ENCODE results near the gene PDSS1. TPM values are rescaled to one million over a fixed set of nuclear protein-coding genes. Genes with fewer than 3 reads are reported as not detected.

PDSS1 gene
- total and polyA plus RNA-seq, 10 donors = 2.9 to 8.4 (median 7.3) TPM

DNA sequence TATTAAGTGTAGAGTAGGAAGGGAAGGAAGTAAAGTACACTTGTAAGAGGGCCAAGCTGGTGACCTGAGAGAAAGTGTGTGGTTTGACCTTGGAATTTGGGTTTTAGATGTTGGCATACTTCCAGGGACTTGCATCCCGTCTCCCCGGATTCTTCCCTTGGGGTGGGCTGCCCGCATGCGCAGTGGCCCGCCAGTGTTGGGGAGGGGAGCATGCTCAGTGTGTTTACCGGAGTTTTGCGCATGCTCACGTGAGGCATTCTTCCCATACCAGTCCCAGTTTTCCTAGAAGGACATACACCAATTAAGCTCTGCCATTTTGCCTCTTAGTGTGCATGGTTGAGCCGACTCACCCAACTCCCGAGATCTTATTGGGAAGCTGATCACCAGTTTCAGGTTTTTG, 9.4 kb downstream of the PDSS1 start:
- DNase-seq = no peak
- Histone ChIP-seq H3K27me3 (replicated peaks in 1 of 7) (no peaks in the 10 kb centered on the region), H3K4me1 (peaks cover 0 to 9% (median 1%) of the 10 kb centered on the region in 6 donors), H3K36me3 (peaks cover 0 to 91% (median 7%) of the 10 kb centered on the region in 6 donors), H3K4me3 (no peak overlapping the region), H3K27ac (no peak overlapping the region), H3K9me3 (no peaks in the 10 kb centered on the region)
- 78 to 92% (median 83%) methylated on average over 10 of the region's 10 CpGs for WGBS, 5 donors
- TF ChIP-seq POLR2A (IDR thresholded peaks at IDR 0.05) = no peak
- TF ChIP-seq POLR2AphosphoS5 (IDR thresholded peaks at IDR 0.05) = no peak
- TF ChIP-seq, protein P1, sequence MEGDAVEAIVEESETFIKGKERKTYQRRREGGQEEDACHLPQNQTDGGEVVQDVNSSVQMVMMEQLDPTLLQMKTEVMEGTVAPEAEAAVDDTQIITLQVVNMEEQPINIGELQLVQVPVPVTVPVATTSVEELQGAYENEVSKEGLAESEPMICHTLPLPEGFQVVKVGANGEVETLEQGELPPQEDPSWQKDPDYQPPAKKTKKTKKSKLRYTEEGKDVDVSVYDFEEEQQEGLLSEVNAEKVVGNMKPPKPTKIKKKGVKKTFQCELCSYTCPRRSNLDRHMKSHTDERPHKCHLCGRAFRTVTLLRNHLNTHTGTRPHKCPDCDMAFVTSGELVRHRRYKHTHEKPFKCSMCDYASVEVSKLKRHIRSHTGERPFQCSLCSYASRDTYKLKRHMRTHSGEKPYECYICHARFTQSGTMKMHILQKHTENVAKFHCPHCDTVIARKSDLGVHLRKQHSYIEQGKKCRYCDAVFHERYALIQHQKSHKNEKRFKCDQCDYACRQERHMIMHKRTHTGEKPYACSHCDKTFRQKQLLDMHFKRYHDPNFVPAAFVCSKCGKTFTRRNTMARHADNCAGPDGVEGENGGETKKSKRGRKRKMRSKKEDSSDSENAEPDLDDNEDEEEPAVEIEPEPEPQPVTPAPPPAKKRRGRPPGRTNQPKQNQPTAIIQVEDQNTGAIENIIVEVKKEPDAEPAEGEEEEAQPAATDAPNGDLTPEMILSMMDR (IDR thresholded peaks at IDR 0.05 in 8 of 11, conservative IDR thresholded peaks at IDR 0.05 in 3 of 11) = no peak
- intact Hi-C loops (cut with DNase I; ENCODE audit: low total_unique reads) = no loop called here

DNA sequence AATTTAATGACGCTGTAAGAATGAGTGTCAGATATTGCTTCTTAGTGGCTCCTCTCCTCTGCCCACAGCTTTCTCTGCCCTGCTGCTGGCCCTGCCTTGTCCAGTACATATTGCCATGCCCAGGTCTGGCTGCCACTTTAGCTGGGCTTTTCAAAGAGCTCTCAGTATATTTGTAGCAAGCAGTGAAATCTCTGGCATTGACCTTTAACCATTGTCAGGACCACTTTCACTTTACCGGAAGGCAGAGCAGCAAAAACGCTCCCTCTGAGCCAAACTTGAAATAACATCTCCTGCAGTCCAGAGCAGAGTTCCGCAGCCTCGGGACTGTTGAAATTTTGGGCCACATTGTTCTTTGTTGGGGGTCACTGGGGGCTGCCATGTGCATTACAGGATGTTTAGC, 13.8 kb downstream of the PDSS1 start:
- H3K27me3 ChIP-seq (replicated peaks in 1 of 7) = no peaks in the 10 kb centered on the region
- intact Hi-C loops (cut with DNase I; ENCODE audit: low total_unique reads) = no loop called here
- no peak overlapping the region for H3K4me3 ChIP-seq
- H3K9me3 ChIP-seq = no peaks in the 10 kb centered on the region
- DNase-seq = no peak
- 67 to 100% (median 83%) methylated on average over 2 to 5 of the region's 5 CpGs for WGBS, 5 donors
- H3K27ac ChIP-seq = no peak overlapping the region
- no peak for TF ChIP-seq POLR2A (IDR thresholded peaks at IDR 0.05)
- no peak for TF ChIP-seq POLR2AphosphoS5 (IDR thresholded peaks at IDR 0.05)
- TF ChIP-seq, protein P1 (IDR thresholded peaks at IDR 0.05 in 8 of 11, conservative IDR thresholded peaks at IDR 0.05 in 3 of 11) = no peak
- peaks cover 0 to 4% (median under 1%) of the 10 kb centered on the region in 6 donors for H3K4me1 ChIP-seq
- peaks cover 0 to 89% (median 13%) of the 10 kb centered on the region in 6 donors for H3K36me3 ChIP-seq

DNA sequence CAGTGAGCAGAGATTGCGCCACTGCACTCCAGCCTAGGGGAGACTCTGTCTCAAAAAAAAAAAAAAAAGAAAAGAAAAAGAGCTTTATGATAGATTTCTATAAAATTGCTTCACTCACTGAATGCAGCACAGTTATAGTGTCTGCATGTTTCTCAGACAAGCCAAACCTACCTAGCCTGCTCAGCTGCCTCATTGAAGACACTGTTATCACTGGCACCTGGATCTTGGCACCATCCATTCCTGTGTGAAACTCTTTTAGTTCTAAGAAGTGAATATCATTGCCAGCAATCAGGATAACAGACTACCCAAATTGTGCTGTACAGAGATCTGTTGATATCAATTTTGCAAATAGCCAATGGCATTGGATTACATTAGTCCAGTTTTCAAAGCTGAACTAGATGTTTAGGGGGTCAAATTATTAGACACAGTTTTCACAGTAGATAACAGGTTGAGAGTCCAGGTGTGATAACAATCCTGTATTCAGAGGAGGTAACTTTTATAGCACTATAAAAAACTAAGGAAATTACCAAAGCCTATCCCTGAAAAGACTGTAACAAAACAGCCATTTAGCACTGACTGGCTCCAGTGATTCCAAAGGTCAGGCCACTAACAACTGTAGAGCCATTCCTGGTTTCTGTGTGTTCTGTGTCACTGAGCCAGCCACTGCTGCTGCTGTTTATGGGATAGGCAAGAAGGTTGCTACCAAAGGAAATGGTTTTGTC, 17.1 kb downstream of the PDSS1 start:
- Histone ChIP-seq H3K27me3 (replicated peaks in 1 of 7) (no peaks in the 10 kb centered on the region), H3K36me3 (peaks cover 0 to 86% (median 16%) of the 10 kb centered on the region in 6 donors), H3K4me1 (no peaks in the 10 kb centered on the region), H3K27ac (no peak overlapping the region), H3K4me3 (no peak overlapping the region), H3K9me3 (no peaks in the 10 kb centered on the region)
- intact Hi-C loops (cut with DNase I; ENCODE audit: low total_unique reads) = no loop called here
- WGBS, 5 donors = 88 to 100% (median 90%) methylated on average over 1 of the region's 1 CpG
- TF ChIP-seq POLR2A (IDR thresholded peaks at IDR 0.05) = no peak
- TF ChIP-seq POLR2AphosphoS5 (IDR thresholded peaks at IDR 0.05) = no peak
- TF ChIP-seq, protein P1 (IDR thresholded peaks at IDR 0.05 in 8 of 11, conservative IDR thresholded peaks at IDR 0.05 in 3 of 11) = no peak
- DNase-seq = no peak

DNA sequence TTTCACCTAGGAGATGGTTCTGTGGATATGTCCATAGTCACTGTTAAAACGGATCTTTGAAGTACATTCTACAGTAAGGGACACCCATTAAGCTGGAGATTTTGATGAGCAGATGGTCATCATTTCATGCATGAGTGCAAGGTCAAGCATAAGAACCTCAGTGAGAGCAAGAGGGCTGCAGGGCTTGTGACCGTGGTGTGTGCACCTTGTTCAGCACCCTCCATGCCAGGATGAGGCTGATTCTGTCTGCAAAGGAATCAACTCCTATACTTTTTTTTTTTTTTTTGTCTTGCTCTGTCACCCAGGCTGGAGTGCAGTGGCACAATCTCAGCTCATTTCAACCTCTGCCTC, 17.6 kb downstream of the PDSS1 start:
- Histone ChIP-seq H3K9me3 (no peaks in the 10 kb centered on the region), H3K27ac (no peak overlapping the region), H3K4me3 (no peak overlapping the region), H3K36me3 (peaks cover 0 to 86% (median 16%) of the 10 kb centered on the region in 6 donors), H3K27me3 (replicated peaks in 1 of 7) (no peaks in the 10 kb centered on the region), H3K4me1 (no peaks in the 10 kb centered on the region)
- intact Hi-C loops (cut with DNase I; ENCODE audit: low total_unique reads) = no loop called here
- no peak for DNase-seq
- WGBS, 5 donors = 87 to 100% (median 91%) methylated on average over 2 of the region's 2 CpGs
- TF ChIP-seq, protein P1 (IDR thresholded peaks at IDR 0.05 in 8 of 11, conservative IDR thresholded peaks at IDR 0.05 in 3 of 11) = no peak
- TF ChIP-seq POLR2A (IDR thresholded peaks at IDR 0.05) (no peak), POLR2AphosphoS5 (IDR thresholded peaks at IDR 0.05) (no peak)

All from spleen (tissue), 11 donors.